ENCODE results near the gene FSTL3. TPM values are rescaled to one million over a fixed set of nuclear protein-coding genes. Genes with fewer than 3 reads are reported as not detected.
A peak's percentile ranks its signal among the peaks of the same experiment; 100 is the strongest.

The FSTL3 gene
- total and polyA plus RNA-seq, 2 of the 13 experiments (the other 11 are each of a cell fraction or from before 2014, with no cell fraction given) = 13.5 to 15.6 TPM

DNA sequence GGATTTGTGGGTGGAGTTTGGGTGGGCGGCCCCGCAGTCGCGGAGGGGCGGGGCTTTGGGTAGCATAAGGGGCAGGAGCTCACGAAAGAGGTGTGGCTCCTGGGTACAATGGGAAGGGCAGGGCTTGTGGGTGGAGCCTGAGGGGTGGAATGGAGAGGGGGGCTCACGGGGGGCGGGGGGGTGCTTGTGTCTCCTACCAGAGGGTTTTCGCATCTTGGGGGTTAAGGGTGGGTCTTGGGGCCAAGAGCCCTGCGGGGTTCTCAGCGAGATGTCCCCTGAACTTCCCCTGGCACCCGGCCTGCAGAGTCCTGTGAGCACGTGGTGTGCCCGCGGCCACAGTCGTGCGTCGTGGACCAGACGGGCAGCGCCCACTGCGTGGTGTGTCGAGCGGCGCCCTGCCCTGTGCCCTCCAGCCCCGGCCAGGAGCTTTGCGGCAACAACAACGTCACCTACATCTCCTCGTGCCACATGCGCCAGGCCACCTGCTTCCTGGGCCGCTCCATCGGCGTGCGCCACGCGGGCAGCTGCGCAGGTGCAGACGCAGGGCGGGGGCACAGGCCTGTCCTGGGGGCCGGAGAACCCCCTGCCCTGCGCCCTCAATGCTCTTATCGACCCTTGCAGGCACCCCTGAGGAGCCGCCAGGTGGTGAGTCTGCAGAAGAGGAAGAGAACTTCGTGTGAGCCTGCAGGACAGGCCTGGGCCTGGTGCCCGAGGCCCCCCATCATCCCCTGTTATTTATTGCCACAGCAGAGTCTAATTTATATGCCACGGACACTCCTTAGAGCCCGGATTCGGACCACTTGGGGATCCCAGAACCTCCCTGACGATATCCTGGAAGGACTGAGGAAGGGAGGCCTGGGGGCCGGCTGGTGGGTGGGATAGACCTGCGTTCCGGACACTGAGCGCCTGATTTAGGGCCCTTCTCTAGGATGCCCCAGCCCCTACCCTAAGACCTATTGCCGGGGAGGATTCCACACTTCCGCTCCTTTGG lies 5.1 kb downstream of the FSTL3 start:
- Histone ChIP-seq H3K36me3 (replicated peaks in 1 of 2; ENCODE audit: control insufficient read depth in 1 of 2, insufficient read depth in 2 of 2, low read length in 2 of 2) (no peaks in the 10 kb centered on the region), H2AFZ (ENCODE audit: low read length) (no peak overlapping the region), H3K27me3 (ENCODE audit: control insufficient read depth in 1 of 2, insufficient read depth in 2 of 2, low read length in 2 of 2) (peaks cover 0 to 4% of the 10 kb centered on the region in 2 experiments; a peak in 1 of 5 replicates), H3K79me2 (ENCODE audit: insufficient read depth, low read length) (no peaks in the 10 kb centered on the region), H4K20me1 (ENCODE audit: insufficient read depth, low read length) (no peaks in the 10 kb centered on the region), H3K9me3 (ENCODE audit: low read length) (no peaks in the 10 kb centered on the region), H3K9ac (ENCODE audit: insufficient read depth, low read depth, low read length) (no peak overlapping the region), H3K4me3 (replicated peaks in 1 of 3; ENCODE audit: insufficient read depth in 1 of 3, low read depth in 2 of 3, low read length in 3 of 3) (peak overlapping the region in 1 of 3 experiments; percentile 76; a peak in 2 of 6 replicates), H3K4me2 (ENCODE audit: low read depth, low read length) (peak overlapping the region; percentile 77; the same call in 1 of the 2 replicates), H3K4me1 (ENCODE audit: insufficient read depth, low read length) (peaks cover 33% of the 10 kb centered on the region), H3K27ac (ENCODE audit: extremely low read length, insufficient read depth, low read length) (peak overlapping the region; percentile 82)
- no peak for FAIRE-seq
- in situ Hi-C loops (cut with HindIII; ENCODE audit: extremely low pct_ligation_motif_present, low pct_unique_long_range_greater_than_20kb) = no loop called here
- no peak; the same call in 2 of the 3 replicates for ATAC-seq
- intact Hi-C loops (cut with micrococcal nuclease; ENCODE audit: unreplicated experiment) = no loop called here
- 73% methylated on average over 25 of the region's 54 CpGs for WGBS (ENCODE audit: low lambda C conversion rate)
- no TSS peak for BruUV-seq (replicated peaks)
- POLR2A ChIA-PET = interaction anchor here (0.7 to 5.3 kb wide), 11 partner anchors 11 to 171 kb away, joined by 3 to 56 read pairs (median 8); partner anchors contain the start of genes PALM and RNF126
- CTCF ChIA-PET (ENCODE audit: low intra/inter-chr PET ratio, low total read pairs) = interaction anchor here (0.6 to 2.2 kb wide), 2 partner anchors 10 to 17 kb away, joined by 3 to 13 read pairs; no protein-coding TSS in a partner anchor
- no peak for DNase-seq (ENCODE audit: low spot score)
- TF ChIP-seq ZNF329 (CRISPR knock-in tag; IDR thresholded peaks at IDR 0.05; ENCODE audit: low read depth) (no peak), HNRNPL (IDR thresholded peaks at IDR 0.05; ENCODE audit: low read depth, low read length) (0 out of 2 replicates have a peak, but pooled peaks have one; percentile 20), RXRA (CRISPR knock-in tag; IDR thresholded peaks at IDR 0.05) (peak; percentile 46; the same call in 1 of the 2 replicates), KAT2B (IDR thresholded peaks at IDR 0.05; ENCODE audit: borderline replicate concordance, low read depth, low read length) (no peak), RAD51 (IDR thresholded peaks at IDR 0.05; ENCODE audit: borderline replicate concordance) (no peak), HIVEP1 (CRISPR knock-in tag; IDR thresholded peaks at IDR 0.05) (peak; percentile 49; the same call in 1 of the 2 replicates), POLR2G (IDR thresholded peaks at IDR 0.05; ENCODE audit: low read depth, low read length) (0 out of 2 replicates have a peak, but pooled peaks have one; percentile 3), DR1 (CRISPR knock-in tag; IDR thresholded peaks at IDR 0.05) (peak; percentile 33; the same call in 1 of the 2 replicates), ARHGAP35 (CRISPR knock-in tag; IDR thresholded peaks at IDR 0.05; ENCODE audit: borderline replicate concordance) (no peak), NR2F1 (CRISPR knock-in tag; IDR thresholded peaks at IDR 0.05) (no peak), RBFOX2 (IDR thresholded peaks at IDR 0.05; ENCODE audit: low read depth, low read length) (0 out of 2 replicates have a peak, but pooled peaks have one; percentile 31), MXI1 (IDR thresholded peaks at IDR 0.05; ENCODE audit: borderline replicate concordance, low read depth, low read length) (no peak), ZNF776 (CRISPR knock-in tag; IDR thresholded peaks at IDR 0.05) (0 out of 2 replicates have a peak, but pooled peaks have one; percentile 62), ZNF138 (CRISPR knock-in tag; IDR thresholded peaks at IDR 0.05; ENCODE audit: low read depth) (no peak), MATR3 (CRISPR knock-in tag; IDR thresholded peaks at IDR 0.05) (peak; percentile 97; the same call in 1 of the 2 replicates), GABPB1 (CRISPR knock-in tag; IDR thresholded peaks at IDR 0.05) (0 out of 2 replicates have a peak, but pooled peaks have one; percentile 9), ZNF143 (CRISPR knock-in tag; IDR thresholded peaks at IDR 0.05) (0 out of 2 replicates have a peak, but pooled peaks have one; percentile 10)
- TF ChIP-seq, protein P1, sequence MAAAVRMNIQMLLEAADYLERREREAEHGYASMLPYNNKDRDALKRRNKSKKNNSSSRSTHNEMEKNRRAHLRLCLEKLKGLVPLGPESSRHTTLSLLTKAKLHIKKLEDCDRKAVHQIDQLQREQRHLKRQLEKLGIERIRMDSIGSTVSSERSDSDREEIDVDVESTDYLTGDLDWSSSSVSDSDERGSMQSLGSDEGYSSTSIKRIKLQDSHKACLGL (CRISPR knock-in tag; IDR thresholded peaks at IDR 0.05) = 0 out of 2 replicates have a peak, but pooled peaks have one; percentile 58
- TF ChIP-seq, protein P2, sequence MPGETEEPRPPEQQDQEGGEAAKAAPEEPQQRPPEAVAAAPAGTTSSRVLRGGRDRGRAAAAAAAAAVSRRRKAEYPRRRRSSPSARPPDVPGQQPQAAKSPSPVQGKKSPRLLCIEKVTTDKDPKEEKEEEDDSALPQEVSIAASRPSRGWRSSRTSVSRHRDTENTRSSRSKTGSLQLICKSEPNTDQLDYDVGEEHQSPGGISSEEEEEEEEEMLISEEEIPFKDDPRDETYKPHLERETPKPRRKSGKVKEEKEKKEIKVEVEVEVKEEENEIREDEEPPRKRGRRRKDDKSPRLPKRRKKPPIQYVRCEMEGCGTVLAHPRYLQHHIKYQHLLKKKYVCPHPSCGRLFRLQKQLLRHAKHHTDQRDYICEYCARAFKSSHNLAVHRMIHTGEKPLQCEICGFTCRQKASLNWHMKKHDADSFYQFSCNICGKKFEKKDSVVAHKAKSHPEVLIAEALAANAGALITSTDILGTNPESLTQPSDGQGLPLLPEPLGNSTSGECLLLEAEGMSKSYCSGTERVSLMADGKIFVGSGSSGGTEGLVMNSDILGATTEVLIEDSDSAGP (CRISPR knock-in tag; IDR thresholded peaks at IDR 0.05; ENCODE audit: borderline replicate concordance) = peak; percentile 38; the same call in 1 of the 2 replicates
- TF ChIP-seq, protein P3, sequence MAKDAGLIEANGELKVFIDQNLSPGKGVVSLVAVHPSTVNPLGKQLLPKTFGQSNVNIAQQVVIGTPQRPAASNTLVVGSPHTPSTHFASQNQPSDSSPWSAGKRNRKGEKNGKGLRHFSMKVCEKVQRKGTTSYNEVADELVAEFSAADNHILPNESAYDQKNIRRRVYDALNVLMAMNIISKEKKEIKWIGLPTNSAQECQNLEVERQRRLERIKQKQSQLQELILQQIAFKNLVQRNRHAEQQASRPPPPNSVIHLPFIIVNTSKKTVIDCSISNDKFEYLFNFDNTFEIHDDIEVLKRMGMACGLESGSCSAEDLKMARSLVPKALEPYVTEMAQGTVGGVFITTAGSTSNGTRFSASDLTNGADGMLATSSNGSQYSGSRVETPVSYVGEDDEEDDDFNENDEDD (CRISPR knock-in tag; IDR thresholded peaks at IDR 0.05; ENCODE audit: borderline replicate concordance) = no peak

Data from HepG2 (cell line).